MG63 (cell line): ENCODE results near the gene TLR9. TPM values are rescaled to one million over a fixed set of nuclear protein-coding genes. Genes with fewer than 3 reads are reported as not detected.
"Not testable (repeated sequence)": the region's sequence is repeated elsewhere in the genome, so short reads cannot be mapped to it uniquely, and the experiment has no call there.

ENCODE experiments used
- DNase-seq: peaks from one replicate; pipeline ENCODE4 v3.0.0-alpha.2; 2020
- H3K27me3 ChIP-seq: fragments of 250-450 bp; sonication (Bioruptor Pico); 2 replicates; pipeline ENCODE4 v1.5.1; 2020; ENCODE audit warnings: mild to moderate bottlenecking, moderate library complexity
- H3K36me3 ChIP-seq: fragments of 250-450 bp; sonication (Bioruptor Pico); 2 replicates; pipeline ENCODE4 v1.5.1; 2020; ENCODE audit warnings: mild to moderate bottlenecking, moderate library complexity
- H3K4me3 ChIP-seq: fragments of 250-450 bp; sonication (Bioruptor Pico); 2 replicates; pipeline ENCODE4 v1.5.1; 2020; ENCODE audit warnings: mild to moderate bottlenecking, moderate library complexity
- H3K9me3 ChIP-seq: fragments of 250-450 bp; sonication (Bioruptor Pico); 2 replicates; pipeline ENCODE4 v1.5.1; 2020; ENCODE audit warnings: mild to moderate bottlenecking, moderate library complexity
- total RNA-seq: library from RNA; depleted of rRNA; stranded (reverse); fragments of >200 nt; shearing (Covaris generic); gene quantifications from 2 replicates; pipeline ENCODE4 v1.2.3, GENCODE V29; 2014; ENCODE audit warnings: low replicate concordance; rRNA removed

The TLR9 gene
- not detected in 2 replicates for total RNA-seq

DNA sequence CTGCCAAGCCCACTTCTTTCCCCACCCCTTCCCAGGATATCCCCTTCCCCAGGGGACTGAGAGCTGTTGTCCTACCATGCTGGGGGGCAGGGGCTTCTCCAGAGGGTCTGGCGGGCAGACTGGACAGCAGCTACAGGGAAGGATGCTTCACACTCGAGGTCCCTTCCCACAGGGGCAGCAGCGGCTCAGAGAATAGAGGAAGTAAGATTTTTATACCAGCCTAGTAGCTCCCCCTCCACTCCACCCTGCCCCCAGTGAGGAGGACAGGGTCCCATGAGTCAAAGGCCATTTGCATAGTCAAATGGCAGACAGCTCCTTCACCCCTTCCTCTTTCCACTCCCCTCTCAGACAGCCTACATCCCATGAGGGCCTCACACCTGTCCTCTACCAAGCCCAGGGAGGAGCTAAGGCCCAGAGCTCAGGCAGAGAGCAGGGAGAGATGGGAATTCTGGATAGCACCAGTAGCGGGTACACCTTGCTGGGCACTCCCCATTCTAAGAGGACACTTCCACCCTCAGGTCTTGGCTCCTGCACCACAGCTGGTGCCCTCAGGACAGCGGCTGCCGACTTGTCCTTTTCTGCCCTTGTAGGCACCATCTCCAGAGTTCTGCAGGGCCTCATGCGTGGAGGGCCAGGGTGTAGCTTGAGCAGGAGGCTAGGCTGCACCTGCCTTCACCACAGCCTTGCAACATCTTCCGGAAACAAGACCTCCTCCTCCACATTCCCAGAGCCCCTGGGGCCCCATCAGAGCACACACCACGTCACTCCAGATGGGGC is at the start of gene TLR9:
TLR9 (minus strand) TSS at position 194 of the 777 bp plus-strand sequence; CDS start at position 78, 116 bp downstream.
- no peak within 1 kb of the TSS for H3K4me3 ChIP-seq
- no peak for DNase-seq

DNA sequence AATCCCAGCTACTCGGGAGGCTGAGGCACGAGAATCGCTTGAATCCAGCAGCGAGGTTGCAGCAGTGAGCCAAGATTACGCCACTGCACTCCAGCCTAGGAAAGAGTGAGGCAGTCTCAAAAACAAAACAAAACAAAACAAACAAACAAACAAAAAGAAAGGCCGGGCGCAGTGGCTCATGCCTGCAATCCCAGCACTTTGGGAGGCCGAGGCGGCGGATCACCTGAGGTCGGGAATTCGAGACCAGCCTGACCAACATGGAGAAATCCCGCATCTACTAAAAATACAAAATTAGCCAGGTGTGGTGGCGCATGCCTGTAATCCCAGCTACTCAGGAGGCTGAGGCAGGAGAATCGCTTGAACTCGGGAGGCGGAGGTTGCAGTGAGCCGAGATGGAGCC is 49.3 kb upstream of the TLR9 start:
- not testable (repeated sequence) for H3K9me3 ChIP-seq, H3K4me3 ChIP-seq, H3K27me3 ChIP-seq, DNase-seq
- H3K36me3 ChIP-seq: peaks cover 29% of the 10 kb centered on the region

More for the DNA sequence above, at the start of gene TLR9:
- H3K36me3 ChIP-seq: no peaks in the 10 kb centered on the region
- H3K27me3 ChIP-seq: no peaks in the 10 kb centered on the region
- H3K9me3 ChIP-seq: no peaks in the 10 kb centered on the region

DNA sequence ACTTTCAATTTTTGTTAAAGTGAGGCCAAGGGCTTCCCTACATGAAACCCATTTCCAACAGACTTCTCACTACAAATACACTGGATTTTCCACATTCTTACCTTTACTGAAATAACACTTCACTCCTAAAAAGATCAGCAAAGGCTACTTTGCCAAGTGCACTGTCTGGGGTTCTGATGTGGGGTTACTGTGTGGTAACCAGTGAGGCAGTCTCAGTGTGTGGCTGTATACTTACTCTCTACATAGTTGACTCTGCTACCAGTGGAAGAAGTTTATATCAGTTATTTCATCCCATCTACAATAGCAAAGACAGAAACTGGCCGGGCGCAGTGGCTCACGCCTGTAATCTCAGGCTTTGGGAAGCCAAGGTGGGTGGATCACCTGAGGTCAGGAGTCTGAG is 47.4 kb upstream of the TLR9 start:
- no peak for DNase-seq
- no peak overlapping the region for H3K4me3 ChIP-seq
- no peaks in the 10 kb centered on the region for H3K27me3 ChIP-seq
- no peaks in the 10 kb centered on the region for H3K9me3 ChIP-seq
- H3K36me3 ChIP-seq: peaks cover 41% of the 10 kb centered on the region

DNA sequence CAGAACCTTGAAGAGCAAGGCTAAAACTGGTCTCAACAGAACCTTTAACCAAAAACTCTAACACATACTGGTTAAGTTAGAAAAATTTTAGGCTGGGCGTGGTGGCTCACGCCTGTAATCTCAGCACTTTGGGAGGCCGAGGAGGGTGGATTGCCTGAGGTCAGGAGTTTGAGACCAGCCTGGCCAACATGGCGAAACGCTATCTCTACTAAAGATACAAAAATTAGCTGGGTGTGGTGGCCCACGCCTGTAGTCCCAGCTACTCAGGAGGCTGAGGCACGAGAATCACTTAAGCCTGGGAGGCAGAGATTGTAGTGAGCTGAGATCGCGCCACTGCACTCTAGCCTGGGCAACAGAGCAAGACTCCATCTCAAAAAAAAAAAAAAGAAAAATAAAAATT is 46.7 kb upstream of the TLR9 start:
- not testable (repeated sequence) for H3K27me3 ChIP-seq, DNase-seq, H3K9me3 ChIP-seq, H3K4me3 ChIP-seq
- H3K36me3 ChIP-seq: peaks cover 47% of the 10 kb centered on the region

DNA sequence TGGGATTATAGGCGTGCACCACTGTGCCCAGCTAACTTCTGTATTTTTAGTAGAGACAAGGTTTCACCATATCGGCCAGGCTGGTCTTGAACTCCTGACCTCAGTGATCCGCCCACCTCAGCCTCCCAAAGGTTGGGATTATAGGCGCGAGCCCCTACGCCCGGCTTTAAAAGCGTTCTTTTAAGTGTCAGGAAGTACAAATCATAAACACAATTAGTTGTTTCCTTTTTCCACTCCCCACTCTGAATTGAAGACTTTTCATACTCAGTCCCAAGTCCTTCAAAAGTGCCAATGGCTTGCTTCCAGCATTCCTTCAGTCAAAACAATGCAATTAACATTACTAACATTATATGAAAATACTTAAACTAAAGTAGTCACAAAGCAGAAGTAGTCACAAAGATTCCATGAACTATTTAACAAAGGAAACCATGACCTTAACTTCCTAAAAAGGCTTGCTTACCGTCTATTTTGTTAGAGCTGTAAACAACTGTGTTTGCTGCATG is 44.9 kb upstream of the TLR9 start:
- Histone ChIP-seq H3K9me3 (no peaks in the 10 kb centered on the region), H3K27me3 (no peaks in the 10 kb centered on the region), H3K4me3 (no peak overlapping the region), H3K36me3 (peaks cover 60% of the 10 kb centered on the region)
- DNase-seq: no peak

GRCh38 chr3:52269776-52270175 is 44.3 kb upstream of the TLR9 start:
- Histone ChIP-seq H3K36me3 (peaks cover 60% of the 10 kb centered on the region), H3K27me3 (no peaks in the 10 kb centered on the region), H3K4me3 (no peak overlapping the region), H3K9me3 (no peaks in the 10 kb centered on the region)
- no peak for DNase-seq

- H3K36me3 ChIP-seq: peaks cover 60% of the 10 kb centered on the region
Observed at GRCh38 chr3:52268036-52268435, 42.6 kb upstream of the TLR9 start.

GRCh38 chr3:52265387-52265786 is 39.9 kb upstream of the TLR9 start:
- H3K4me3 ChIP-seq: no peak overlapping the region
- H3K27me3 ChIP-seq: no peaks in the 10 kb centered on the region
- H3K9me3 ChIP-seq: no peaks in the 10 kb centered on the region
- peaks cover 74% of the 10 kb centered on the region for H3K36me3 ChIP-seq
- no peak for DNase-seq

More at GRCh38 chr3:52268036-52268435, 42.6 kb upstream of the TLR9 start:
- H3K9me3 ChIP-seq: no peaks in the 10 kb centered on the region
- no peaks in the 10 kb centered on the region for H3K27me3 ChIP-seq
- H3K4me3 ChIP-seq: no peak overlapping the region
- no peak for DNase-seq

GRCh38 chr3:52262447-52262846 is 37.0 kb upstream of the TLR9 start:
- no peaks in the 10 kb centered on the region for H3K27me3 ChIP-seq
- no peak for DNase-seq
- peaks cover 79% of the 10 kb centered on the region for H3K36me3 ChIP-seq
- no peaks in the 10 kb centered on the region for H3K9me3 ChIP-seq
- H3K4me3 ChIP-seq: no peak overlapping the region

- no peak for DNase-seq
- H3K27me3 ChIP-seq: no peaks in the 10 kb centered on the region
- peaks cover 81% of the 10 kb centered on the region for H3K36me3 ChIP-seq
- no peaks in the 10 kb centered on the region for H3K9me3 ChIP-seq
- H3K4me3 ChIP-seq: no peak overlapping the region
Observed at GRCh38 chr3:52259448-52259847, 34.0 kb upstream of the TLR9 start.

- Histone ChIP-seq H3K36me3 (peaks cover 77% of the 10 kb centered on the region), H3K9me3 (no peaks in the 10 kb centered on the region), H3K27me3 (no peaks in the 10 kb centered on the region), H3K4me3 (no peak overlapping the region)
- no peak for DNase-seq
Observed at GRCh38 chr3:52259035-52259434, 33.6 kb upstream of the TLR9 start.

DNA sequence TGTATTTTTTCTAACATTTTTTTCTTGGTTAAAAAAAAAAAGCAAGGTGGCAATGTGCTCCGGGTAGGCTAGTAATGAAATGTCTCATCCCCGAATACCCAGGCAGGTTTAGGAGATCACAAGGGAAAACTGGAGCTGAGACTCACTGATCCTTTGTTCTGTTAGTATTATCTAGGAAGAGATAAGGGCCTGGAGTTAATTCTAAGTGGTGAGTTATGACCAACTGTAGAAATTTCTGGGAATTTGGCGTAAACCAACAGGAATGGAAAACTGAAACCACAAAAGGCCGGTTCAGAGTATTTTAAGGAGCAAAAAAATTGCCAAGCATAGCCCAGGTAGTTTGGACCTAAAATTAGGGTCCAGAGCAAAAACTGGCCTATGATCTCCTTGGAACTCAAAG is 32.5 kb upstream of the TLR9 start:
- no peak overlapping the region for H3K4me3 ChIP-seq
- peaks cover 76% of the 10 kb centered on the region for H3K36me3 ChIP-seq
- H3K27me3 ChIP-seq: no peaks in the 10 kb centered on the region
- no peaks in the 10 kb centered on the region for H3K9me3 ChIP-seq
- DNase-seq: no peak

GRCh38 chr3:52256622-52257021 is 31.2 kb upstream of the TLR9 start:
- peaks cover 67% of the 10 kb centered on the region for H3K36me3 ChIP-seq
- no peak for DNase-seq
- no peak overlapping the region for H3K4me3 ChIP-seq

GRCh38 chr3:52256159-52256558 is 30.7 kb upstream of the TLR9 start:
- Histone ChIP-seq H3K36me3 (peaks cover 64% of the 10 kb centered on the region), H3K27me3 (no peaks in the 10 kb centered on the region), H3K4me3 (no peak overlapping the region), H3K9me3 (no peaks in the 10 kb centered on the region)
- no peak for DNase-seq

More at GRCh38 chr3:52256622-52257021, 31.2 kb upstream of the TLR9 start:
- no peaks in the 10 kb centered on the region for H3K27me3 ChIP-seq
- H3K9me3 ChIP-seq: no peaks in the 10 kb centered on the region

DNA sequence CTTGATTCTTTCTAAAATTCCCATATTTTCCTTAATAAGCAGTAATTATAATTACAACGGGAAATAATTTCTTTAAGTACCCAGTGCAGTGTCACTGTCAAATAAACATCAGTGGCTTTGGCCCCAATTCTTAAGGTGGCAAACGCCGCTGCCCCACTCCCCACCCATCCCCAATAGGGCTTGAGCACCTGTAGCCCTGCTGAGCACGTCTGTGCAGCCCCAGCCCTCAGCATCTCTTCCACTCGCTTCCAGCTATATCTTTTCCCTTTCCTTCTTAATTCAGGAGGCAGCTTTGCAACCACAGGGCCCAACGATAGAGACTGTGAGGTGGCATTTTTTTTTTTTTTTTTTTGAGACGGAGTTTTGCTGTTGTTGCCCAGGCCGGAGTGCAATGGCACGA is 29.2 kb upstream of the TLR9 start:
- peaks cover 49% of the 10 kb centered on the region for H3K36me3 ChIP-seq
- H3K27me3 ChIP-seq: no peaks in the 10 kb centered on the region
- no peaks in the 10 kb centered on the region for H3K9me3 ChIP-seq
- DNase-seq: no peak
- H3K4me3 ChIP-seq: no peak overlapping the region

DNA sequence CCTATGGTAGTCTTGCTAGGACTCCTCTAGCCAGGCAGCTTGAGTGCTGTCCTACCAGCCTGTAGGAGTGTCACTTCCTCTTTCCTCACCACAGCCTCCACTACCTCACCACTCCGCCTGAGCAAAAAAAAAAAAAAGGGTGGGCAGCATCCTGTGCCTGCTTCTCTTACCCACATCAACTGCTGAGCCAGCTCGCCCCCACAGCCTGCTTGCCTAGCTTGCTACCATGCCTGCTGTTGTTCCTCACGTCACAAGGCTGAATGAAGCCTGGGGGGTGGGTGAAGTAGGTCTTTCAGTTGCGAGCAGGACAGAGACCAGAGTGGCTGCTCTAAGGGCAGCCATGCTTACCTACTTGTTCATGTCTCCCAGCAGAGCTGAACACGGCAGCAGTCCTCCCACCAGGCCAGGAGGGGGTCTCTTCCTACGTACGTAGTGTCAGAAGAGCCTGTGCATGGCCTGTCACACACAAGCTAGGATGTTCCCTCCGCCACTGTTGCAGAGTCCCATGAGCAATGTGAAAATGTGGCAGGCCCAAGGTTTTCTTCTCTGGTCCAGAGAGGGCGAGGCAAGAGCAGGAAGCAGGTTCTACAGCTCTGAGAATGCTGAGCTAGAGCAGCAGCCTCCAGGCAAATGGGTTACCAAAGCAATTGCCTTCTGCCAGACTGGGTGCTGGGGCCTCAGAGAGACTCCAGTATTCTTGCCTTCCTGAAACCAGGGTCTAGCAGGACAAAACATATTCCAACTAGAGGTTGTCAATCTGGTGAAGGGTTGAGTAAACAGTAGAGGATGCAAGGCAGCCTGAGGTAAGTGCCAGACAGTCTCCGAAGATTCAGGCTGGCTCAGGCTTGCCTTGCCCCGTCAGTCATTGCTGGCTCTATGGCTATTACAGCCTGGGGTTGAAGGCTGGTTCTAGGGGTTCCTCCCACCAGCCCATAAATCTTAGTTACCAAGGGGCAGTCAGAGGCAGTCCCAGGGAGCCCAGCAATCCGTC is 28.2 kb upstream of the TLR9 start:
- H3K9me3 ChIP-seq: no peaks in the 10 kb centered on the region
- no peaks in the 10 kb centered on the region for H3K27me3 ChIP-seq
- peaks cover 44% of the 10 kb centered on the region for H3K36me3 ChIP-seq
- no peak for DNase-seq
- no peak overlapping the region for H3K4me3 ChIP-seq

DNA sequence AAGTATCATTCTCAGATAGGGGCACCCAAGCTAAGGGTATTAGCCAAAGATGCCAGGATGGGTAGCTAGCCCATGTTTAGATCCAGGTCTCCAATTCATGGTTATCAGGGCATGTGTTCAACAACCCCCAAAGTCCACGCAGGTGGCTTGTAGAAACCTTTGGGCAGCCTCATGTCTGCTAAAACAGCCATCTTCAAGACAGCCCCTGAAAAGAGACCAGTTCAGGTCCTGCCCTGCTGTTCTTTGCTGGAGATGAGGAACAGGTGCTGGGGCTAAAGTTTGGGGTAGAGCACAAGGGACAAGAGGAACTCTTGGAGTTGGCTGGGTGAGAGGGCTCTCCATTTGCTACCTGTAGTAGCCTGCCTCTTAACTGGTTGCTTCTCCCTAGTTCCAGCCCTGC is 24.7 kb upstream of the TLR9 start:
- Histone ChIP-seq H3K9me3 (no peaks in the 10 kb centered on the region), H3K27me3 (no peaks in the 10 kb centered on the region), H3K36me3 (peaks cover 16% of the 10 kb centered on the region), H3K4me3 (no peak overlapping the region)
- DNase-seq: no peak
